Medulla oblongata (tissue), 1 donor: ENCODE data around the gene LRMDA.

ENCODE experiments used
- DNase-seq: peaks from one replicate; pipeline ENCODE4 v3.0.0-alpha.2; 2015; ENCODE audit errors: extremely low spot score

LRMDA gene

DNA sequence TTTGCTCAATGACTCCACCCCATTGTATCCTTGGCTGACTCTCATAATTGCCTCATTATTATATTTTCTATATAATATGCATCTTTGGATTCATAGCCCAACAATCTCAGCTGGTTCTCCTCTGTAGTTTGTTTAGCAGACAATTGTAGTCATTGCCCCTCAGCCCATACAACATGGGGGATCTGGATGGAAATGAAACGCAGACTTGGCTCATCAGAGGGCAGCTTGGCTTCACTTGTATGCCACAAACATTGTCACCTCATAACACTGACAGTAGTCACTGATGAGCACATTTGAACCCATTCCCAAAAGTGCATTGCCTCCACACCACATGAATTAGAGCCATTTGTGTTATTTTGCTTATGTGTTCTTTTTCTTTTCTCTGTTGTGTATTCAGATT, 963.8 kb downstream of the LRMDA start:
- DNase-seq: no peak

DNA sequence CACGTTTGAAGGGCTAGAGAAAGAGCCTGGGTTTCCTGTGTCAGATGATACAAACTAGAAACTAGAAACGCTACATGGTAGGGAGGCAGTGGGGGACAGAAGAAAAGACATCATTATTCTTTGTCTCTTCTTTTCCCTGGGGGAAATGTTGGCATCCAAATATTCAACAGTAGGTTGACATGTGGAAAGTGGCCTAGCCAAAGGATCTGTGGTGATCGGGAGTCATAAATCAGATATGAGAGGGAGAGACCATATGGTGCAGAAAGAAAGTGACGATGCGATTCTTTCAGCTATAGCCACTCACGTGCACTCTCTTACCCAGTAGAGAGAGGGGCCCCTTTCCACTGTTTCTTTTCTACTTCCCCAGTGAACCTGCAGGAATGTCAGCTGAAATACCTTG, 964.7 kb downstream of the LRMDA start:
- no peak for DNase-seq

DNA sequence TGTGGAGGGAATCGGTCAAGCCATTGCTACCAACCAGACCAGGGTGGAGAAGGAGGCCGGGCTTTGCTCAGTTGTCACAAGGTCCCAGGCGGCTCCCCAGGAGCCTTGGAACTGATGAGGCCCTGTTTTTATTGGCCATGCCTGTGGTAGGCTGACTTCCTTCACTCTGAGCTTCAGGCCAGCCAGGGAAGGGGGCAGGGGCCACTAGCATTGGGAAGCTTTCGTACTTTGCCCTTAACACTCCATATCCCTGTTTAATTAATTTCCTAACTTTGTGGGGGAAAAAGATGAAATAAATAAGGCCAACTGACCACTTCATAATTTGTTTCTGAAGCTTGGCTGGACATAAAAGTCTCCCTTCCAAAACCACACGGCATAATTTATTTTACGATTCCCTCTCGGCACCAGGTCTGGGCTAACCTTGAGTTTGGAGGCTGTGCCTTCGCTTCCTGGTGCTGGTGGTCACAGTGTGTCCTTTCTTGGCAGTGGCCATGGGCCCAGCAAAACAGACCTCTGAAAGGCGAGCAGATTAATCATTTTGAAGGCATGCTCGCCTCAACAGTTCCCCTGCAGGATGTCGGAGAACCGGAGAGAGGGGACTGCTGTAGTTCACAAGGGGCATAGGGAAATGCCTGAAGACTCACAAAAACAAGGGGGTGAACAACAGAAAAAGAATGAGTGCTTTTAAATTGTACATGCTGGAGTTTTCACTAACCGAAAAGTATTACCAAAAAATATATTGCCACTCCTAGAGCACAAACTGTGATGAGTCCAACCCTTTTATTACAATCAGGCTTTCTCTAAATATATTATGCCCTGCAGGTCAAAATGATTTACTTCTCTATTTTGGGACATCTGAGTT, 966.0 kb downstream of the LRMDA start:
- DNase-seq: peak; percentile 13

DNA sequence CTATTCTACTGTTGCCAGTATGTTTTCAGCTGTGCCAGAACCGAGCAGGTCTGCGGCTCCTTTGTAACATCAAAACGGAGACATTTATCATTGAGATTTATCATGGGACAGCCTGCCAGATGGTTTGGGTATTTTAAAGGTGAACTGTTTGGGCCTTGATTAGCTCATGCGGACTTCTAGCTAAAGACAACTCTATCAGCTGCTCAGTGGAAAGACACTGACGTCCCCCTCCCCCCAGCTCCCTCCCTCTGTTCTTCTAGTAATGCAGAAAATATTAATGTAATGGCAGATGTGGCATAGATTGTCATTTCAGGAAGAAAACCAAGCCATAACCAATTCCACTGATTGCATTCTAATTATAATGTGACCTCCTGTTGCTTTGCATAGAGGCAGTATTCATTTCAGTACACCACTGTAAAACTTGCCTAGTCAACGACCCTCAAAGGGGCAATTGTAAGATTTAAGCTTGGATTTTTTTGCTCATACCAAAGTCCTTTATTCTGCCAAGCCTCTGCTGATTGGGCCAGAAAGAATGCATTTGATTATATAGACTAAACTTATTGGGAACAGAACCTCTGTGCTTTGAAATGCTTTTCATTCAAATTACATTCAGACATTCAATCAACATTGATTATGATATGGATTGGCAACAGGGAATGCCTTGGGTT, 966.8 kb downstream of the LRMDA start:
- no peak for DNase-seq

DNA sequence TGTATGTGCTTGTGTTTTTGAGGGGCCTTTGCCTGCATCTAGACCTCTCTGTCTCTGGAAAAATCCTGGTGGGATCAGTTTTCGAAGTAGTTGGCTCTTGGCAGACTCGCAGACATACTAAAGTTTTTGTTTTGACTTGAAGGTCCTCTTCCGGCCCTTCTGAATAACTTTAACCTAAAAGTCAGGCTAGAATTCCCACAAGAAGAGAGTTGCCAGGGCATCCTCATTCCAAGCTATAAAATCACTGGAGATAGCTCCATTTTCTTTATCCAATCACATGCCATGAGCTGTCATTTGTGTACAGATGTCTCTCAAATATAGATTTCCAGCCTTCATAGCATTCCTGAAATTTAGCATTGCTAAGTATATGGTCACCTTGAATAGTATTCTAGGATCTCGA, 967.8 kb downstream of the LRMDA start:
- no peak for DNase-seq

DNA sequence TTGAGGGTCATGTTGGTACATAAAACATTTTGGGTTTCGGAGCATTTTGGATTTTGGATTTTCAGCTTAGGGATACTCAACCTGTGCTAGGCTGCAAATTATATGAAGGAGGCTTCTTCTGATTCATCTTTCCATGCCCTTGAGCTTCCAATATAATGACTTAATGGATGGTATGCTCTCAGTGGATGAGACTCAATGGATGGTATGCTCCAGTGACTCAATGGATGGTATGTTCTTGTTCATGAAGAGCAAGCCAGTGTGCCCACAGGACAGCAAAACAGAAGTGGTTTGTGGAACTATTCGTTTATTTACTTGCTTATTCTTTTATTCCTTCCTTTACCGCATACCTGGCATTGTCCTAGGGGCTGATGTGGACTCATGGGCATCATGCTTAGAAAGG, 969.6 kb downstream of the LRMDA start:
- DNase-seq: no peak

DNA sequence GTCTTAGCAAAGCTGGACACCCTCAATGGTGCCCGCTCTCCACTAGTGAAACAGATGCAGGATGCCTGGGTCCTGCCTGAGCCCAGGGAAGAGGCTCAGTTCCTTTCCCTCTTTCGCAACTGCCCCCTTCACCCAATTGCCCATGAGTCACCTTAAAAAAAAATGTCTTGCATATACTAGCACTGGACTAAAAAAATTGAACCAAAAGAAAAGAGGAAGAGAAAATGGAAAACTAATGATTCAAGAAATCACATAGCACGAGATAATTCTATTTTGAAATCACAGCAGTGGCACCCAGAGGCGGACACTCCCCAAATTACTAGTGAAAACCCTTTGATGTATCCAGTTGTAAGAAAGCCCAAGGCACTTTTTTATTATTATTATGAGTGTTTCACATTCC, 972.5 kb downstream of the LRMDA start:
- DNase-seq: peak; percentile 6

DNA sequence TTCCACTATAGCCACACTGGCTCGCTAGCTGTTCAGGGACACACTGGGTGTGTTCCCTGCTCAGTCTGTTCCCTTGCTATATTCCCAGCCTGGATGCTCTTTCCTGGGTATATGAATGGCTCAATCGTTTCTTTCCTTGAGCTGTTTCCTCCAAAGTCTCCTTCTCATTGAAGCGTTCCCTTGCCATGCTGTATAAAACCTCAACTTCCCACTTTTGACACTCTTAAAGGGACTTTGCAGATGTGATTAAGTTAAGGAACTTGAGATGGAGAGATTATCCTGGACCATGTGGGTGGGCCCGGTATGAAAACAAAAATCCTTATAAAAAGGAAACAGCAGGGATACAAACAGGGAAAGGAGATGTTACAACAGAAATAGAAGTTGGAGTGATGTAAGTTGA, 973.1 kb downstream of the LRMDA start:
- no peak for DNase-seq

DNA sequence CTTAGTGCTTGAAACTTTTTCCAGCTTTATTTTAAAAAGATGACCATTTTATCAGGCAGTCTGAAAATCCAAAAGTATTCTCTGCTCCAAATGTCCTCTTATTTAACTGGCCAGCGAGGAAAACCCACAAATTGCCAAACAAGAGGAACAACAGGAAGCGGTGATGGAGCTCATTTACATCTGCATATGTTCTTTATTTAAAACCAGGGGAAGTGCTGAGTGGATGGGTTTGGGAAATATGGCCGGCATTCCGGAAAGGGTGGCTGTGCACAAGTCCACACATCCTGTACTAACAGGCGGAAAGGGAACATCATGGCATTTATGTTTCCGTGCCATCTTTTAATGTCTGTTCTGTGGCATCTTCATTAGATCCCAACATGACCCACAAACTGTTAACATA, 974.5 kb downstream of the LRMDA start:
- DNase-seq: no peak

DNA sequence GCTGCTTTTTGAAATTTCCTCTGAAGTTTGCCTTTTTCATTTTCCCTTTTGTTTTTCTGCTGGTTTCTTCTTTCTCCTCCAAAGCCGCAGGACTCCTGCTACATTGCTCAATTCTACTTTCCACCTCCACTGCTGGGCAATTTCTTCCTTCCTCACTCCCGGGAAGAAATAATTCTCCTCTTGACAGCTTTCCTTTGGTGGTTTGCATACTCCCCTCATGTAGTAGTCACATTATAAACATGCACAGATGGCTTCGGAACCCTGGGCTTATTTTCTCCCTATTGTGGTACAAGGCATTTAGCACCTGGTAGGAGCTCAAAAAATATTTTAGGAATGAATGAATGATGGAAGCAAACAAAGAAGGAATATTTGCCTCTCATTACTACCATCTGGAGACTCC, 977.2 kb downstream of the LRMDA start:
- DNase-seq: no peak

DNA sequence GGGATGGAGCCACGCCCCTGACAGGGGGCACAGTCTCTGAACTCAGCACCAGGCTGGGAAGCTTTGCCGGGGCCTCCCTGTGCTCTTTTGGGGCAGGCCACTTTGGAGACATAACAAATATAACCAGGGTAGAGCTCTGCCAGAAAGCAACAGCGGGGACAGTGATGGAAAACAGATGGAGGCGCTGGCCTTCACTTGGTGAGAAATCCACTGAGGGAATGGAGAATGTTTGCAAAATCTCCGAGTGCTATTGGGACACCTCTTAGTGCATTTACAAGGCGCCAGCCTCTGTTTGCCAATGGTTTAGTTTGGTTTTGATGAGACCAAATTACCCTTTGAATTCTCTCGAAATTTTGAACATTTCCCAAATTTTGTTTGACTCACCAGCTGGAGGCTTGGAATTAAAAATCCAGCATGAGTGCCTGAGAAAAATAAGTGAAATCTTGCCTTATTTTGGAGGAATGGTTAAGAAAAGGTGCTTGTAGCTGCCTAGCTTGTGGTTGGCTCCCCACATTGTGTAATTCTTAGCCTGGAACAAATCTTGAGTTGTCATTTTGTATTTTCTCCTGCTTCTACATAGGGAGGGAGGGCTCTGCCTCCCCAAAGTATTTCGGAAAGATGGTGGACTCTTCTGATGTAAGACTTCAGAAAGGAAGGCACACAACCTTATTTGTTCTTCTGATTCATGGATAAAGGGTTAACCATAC, 980.5 kb downstream of the LRMDA start:
- no peak for DNase-seq

DNA sequence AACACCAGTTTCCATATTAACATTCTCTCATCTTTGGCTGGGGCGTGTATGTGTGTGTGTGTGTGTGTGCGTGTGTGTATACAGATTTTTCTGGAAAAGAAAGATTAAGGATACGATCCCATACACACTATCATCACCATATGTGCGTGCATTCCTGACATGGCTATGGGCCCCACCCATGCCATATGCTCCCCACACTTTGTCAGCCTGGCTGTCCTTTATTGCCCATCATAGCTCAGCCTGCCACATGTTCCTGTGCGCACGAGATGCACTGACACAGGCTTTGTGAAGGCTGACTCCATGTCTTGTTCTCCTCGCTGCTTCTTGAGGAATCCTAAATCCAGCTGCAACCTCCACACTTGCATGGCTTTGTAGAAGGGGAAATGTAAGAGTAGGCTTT, 984.1 kb downstream of the LRMDA start:
- DNase-seq: no peak

DNA sequence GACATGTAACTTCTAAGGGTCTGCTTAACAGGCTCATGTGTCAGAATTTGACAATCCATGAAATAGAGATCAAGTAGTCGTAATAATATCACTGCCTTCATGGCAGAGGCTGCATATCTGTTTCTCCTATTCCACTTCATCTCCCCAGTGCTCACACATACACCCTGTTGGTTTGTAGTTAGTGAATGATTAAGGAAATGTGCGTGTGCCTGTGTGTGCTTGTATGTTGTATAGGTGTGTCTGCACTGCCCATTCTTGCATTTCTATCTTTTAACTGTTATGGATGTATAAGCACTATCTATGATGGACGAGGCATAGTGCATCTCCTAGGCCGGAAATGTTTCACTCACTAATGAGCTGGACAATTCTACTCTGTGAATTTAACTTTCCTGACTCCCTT, 985.2 kb downstream of the LRMDA start:
- DNase-seq: no peak

DNA sequence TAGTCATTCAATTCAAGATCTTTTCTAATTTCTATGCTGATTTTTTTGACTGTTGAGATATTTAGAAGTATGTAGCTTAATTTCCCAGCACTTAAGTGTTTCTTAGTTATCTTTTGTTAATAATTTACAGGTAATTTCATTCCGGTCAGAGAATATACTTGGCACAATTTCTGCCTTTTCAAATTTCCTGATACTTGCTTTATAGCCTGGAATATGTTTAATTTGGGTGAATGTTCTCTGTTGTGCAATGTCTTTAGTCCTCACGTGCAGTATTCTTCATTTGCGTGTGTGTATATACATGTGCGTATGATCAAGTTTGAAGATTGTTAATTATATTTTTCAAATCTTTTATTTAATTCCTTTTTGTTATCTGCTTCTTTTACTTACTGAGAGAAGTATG, 989.3 kb downstream of the LRMDA start:
- no peak for DNase-seq

DNA sequence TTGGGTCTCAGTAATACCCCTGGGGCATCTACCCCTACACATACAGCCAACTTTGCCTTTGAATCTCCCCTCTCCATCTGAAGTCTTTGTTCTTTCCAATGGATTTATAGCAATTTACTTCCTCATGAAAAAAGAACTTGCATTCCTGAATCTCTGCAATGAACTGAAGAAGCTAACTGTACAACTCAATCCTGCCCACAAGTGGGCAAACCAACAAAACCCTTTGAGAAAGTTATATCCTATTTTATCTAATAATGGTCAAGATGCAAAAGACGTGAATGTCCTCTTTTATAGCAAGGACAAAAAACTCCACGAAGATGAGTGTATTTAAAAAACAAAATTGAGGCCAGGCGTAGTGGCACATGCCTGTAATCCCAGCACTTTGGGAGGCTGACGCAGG, 991.3 kb downstream of the LRMDA start:
- DNase-seq: no peak

DNA sequence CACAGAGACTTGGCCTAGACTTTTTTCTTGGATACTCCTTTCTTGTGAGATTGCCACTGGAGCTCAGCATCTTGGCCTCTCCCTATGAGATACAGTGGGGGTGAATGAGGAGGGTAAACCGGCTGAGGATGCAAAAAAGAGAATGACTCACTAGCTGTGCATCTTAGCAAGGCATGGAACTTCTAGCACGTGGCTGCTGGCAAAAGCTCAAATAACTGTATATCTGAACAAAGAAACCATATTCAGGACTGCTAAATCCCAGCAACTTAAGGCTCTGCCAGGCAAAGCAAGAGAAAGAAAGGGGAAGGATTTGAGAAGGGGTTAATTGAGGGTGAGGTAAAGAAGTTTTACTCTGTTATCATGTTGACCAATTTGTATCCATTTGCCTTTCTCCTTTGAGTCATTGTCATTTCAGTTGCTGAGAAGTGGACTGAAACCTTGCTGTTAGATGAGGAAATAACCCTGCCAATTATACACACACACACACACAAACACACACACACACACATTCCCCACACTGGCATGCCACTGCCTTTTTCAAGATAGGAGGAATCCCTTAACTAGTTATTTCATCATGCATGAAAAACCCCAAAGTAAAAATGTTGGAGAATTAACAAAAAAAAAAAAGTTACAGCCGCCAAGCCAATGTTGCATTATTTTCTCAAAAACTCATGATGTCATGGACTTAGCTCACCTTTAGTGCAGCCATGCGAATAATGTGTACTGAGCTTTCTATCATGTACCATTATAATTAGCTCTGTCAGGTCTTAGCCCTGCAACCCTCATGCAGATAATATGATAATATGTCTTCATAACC, 997.3 kb downstream of the LRMDA start:
- DNase-seq: no peak

DNA sequence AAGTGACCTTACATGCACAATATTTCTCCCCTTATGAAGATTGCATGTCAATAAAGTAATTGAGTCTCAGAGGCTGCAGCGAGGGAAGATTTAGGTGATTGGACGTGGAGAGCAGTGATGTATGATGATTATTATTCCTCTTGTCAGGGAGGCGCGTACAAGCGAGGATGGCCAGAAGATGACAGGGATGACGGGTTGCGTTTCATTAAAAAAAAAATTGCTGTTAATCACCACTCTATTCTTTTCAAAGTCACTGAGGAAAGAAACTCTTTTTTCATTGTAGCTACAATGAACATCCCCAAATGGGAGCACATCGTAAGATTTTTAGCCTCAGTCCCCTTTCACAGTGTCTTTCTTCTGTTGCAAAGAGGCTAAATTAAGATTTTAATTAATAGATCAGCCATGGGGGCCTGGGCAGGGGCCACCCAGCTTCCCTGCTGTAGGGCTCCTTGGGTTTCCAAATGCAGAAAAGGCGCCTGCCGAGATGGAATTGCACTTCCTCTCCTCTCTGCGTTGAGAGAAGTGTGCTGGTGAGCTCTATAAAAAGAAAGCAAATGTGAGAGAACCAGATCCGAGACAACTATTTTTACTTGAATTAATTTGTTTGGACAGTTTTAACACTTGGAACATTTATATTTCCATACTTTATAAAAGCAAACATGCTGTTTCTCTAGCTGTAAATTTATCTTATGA, 998.1 kb downstream of the LRMDA start:
- peak; percentile 17 for DNase-seq

DNA sequence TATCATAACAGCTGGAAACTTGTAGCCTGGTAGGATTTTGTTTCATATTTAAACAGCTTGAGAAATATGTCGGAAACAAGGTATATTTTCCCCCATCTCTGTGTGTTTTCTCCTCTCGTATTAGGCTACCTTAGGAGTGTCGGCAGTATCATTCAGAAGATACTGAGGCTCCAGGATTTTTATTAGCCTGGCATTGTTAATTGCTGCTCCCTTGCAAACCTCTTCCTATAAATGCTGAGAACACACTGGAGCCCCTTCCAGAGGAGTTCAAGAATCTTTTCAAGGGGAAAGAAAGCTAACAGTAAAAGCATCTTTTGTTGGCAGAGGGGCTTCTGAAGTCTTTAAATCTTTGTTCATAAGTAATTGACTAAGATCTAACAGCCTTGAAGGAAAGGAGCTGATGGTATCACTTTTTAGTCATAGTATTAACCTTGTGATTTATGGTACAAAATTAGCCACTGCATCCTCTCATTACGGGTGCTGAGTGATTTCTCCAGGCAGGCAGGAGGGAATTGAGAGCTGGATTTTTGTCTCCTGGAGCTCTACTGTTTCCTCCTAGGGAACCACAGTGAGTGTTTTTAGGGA, 998.7 kb downstream of the LRMDA start:
- peak; percentile 7 for DNase-seq

DNA sequence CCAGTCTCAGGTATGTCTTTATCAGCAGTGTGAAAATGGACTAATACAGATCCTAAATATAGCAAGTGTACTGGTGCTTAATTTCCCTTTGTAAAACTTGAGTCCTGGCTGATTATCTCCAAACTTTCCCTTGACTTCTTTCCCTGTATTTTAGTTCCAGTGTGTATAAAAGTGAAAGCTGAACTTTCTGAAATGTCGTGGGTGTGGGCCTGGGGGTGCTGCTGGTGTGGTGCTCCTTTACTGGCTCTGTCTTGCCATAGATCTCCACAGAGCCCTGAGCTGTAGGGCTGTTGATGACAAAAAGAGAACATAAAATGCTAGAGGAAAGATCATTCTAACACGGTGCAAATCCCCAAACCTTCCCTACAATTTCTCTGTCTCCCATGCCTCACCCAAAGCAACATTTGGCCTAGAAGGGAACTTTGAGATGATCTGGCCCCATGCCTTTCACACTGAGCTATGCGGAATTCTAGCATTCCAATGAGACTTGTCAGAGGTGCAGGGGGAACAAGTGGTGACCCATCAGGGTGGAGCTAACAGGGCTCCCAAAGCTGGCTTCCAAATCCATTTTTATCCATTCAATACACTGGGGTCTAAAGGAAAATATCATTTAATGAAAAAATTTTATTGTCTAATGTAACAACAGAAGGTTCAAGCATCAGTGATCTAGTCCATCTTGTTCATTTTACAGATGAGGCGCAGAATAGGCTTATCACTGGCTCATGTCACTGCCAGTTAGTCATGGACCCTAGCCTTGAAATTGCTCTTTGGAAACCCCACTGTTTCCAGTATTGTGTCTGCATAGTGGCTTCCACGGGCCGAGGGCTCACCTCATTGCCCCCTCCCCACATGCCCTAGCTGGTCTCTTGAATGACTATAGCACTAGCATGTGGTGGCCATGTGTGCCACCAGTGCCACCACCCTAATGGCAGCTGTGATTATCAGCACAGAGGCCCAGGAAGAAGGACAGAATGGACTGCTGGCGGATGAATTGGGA, 1000.9 kb downstream of the LRMDA start:
- DNase-seq: no peak
